ENCODE data around the gene RRH. TPM values are rescaled to one million over a fixed set of nuclear protein-coding genes. Genes with fewer than 3 reads are reported as not detected.
A peak's percentile ranks its signal among the peaks of the same experiment; 100 is the strongest.
"Not testable (repeated sequence)": the region's sequence is repeated elsewhere in the genome, so short reads cannot be mapped to it uniquely, and the experiment has no call there.

Gene RRH
- total RNA-seq: 0.29 to 0.45 TPM (median 0.40 TPM) in 3 replicates

- peaks cover 7% of the 10 kb centered on the region for H3K36me3 Mint-ChIP-seq
- no peaks in the 10 kb centered on the region for H3K27me3 Mint-ChIP-seq (ENCODE audit: low read depth)
- DNase-seq (ENCODE audit: low spot score in 2 of 2, unreplicated experiment in 2 of 2): no peak
- no peaks in the 10 kb centered on the region for H3K9me3 Mint-ChIP-seq
- no peak within 1 kb of the TSS for H3K27ac Mint-ChIP-seq
- H3K4me3 Mint-ChIP-seq: no peak within 1 kb of the TSS
- TF ChIP-seq, protein P1, sequence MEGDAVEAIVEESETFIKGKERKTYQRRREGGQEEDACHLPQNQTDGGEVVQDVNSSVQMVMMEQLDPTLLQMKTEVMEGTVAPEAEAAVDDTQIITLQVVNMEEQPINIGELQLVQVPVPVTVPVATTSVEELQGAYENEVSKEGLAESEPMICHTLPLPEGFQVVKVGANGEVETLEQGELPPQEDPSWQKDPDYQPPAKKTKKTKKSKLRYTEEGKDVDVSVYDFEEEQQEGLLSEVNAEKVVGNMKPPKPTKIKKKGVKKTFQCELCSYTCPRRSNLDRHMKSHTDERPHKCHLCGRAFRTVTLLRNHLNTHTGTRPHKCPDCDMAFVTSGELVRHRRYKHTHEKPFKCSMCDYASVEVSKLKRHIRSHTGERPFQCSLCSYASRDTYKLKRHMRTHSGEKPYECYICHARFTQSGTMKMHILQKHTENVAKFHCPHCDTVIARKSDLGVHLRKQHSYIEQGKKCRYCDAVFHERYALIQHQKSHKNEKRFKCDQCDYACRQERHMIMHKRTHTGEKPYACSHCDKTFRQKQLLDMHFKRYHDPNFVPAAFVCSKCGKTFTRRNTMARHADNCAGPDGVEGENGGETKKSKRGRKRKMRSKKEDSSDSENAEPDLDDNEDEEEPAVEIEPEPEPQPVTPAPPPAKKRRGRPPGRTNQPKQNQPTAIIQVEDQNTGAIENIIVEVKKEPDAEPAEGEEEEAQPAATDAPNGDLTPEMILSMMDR (IDR thresholded peaks at IDR 0.05; ENCODE audit: unreplicated experiment): no peak
- H3K4me1 Mint-ChIP-seq: no peaks in the 10 kb centered on the region
These were observed at the start of gene RRH for GRCh38 chr4:109827672-109828071. Gene RRH, plus strand, starts transcription at chr4:109827972. Its CDS starts 56 bp downstream, at chr4:109828028.

- H3K27ac Mint-ChIP-seq; H3K4me3 Mint-ChIP-seq; H3K4me1 Mint-ChIP-seq; H3K27me3 Mint-ChIP-seq (ENCODE audit: low read depth); DNase-seq (ENCODE audit: low spot score in 2 of 2, unreplicated experiment in 2 of 2): not testable (repeated sequence)
- Mint-ChIP-seq H3K36me3 (peaks cover 73% of the 10 kb centered on the region), H3K9me3 (peaks cover 58% of the 10 kb centered on the region)
These were observed 45.7 kb upstream of the RRH start for GRCh38 chr4:109782092-109782491.

GRCh38 chr4:109786846-109787245 lies 40.9 kb upstream of the RRH start:
- H3K4me1 Mint-ChIP-seq: no peaks in the 10 kb centered on the region
- H3K27ac Mint-ChIP-seq: no peak overlapping the region
- no peak for DNase-seq (ENCODE audit: low spot score in 2 of 2, unreplicated experiment in 2 of 2)
- H3K4me3 Mint-ChIP-seq: no peak overlapping the region
- peaks cover 83% of the 10 kb centered on the region for H3K36me3 Mint-ChIP-seq
- no peaks in the 10 kb centered on the region for H3K27me3 Mint-ChIP-seq (ENCODE audit: low read depth)
- TF ChIP-seq, protein P1 (IDR thresholded peaks at IDR 0.05; ENCODE audit: unreplicated experiment): no peak
- peaks cover 57% of the 10 kb centered on the region for H3K9me3 Mint-ChIP-seq

DNA sequence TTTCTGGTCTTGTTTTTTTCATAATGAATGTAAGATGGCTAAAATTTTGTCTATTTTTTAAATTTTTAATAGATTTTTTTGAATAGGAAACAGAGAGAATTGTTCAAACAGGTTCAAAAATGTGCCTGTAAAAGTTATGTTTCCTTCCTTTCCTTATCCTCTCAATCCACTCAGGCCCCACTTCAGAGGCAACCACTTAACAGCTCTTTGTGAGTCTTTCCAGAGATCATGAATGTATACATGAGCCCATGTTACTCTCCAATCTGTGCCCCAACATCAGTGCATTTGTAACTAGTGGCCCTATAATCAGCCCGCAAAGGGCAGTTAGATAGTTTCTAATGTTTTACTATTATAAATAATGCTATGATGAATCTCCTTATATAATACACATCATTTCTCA lies 40.0 kb upstream of the RRH start:
- no peak for DNase-seq (ENCODE audit: low spot score in 2 of 2, unreplicated experiment in 2 of 2)
- TF ChIP-seq, protein P1 (IDR thresholded peaks at IDR 0.05; ENCODE audit: unreplicated experiment): no peak
- Mint-ChIP-seq H3K4me1 (no peaks in the 10 kb centered on the region), H3K4me3 (no peak overlapping the region), H3K27me3 (ENCODE audit: low read depth) (no peaks in the 10 kb centered on the region), H3K27ac (no peak overlapping the region), H3K36me3 (peaks cover 80% of the 10 kb centered on the region), H3K9me3 (peaks cover 53% of the 10 kb centered on the region)

GRCh38 chr4:109795059-109795458 lies 32.7 kb upstream of the RRH start:
- peaks cover 12% of the 10 kb centered on the region for H3K4me1 Mint-ChIP-seq
- H3K27ac Mint-ChIP-seq: no peak overlapping the region
- peaks cover 73% of the 10 kb centered on the region for H3K9me3 Mint-ChIP-seq
- peaks cover 88% of the 10 kb centered on the region for H3K36me3 Mint-ChIP-seq
- H3K27me3 Mint-ChIP-seq (ENCODE audit: low read depth): no peaks in the 10 kb centered on the region
- DNase-seq (ENCODE audit: low spot score in 2 of 2, unreplicated experiment in 2 of 2): no peak
- TF ChIP-seq, protein P1 (IDR thresholded peaks at IDR 0.05; ENCODE audit: unreplicated experiment): no peak
- H3K4me3 Mint-ChIP-seq: no peak overlapping the region

GRCh38 chr4:109798866-109799265 lies 28.9 kb upstream of the RRH start:
- H3K36me3 Mint-ChIP-seq: peaks cover 57% of the 10 kb centered on the region
- H3K4me3 Mint-ChIP-seq: peak overlapping the region; percentile 87
- TF ChIP-seq, protein P1 (IDR thresholded peaks at IDR 0.05; ENCODE audit: unreplicated experiment): no peak
- DNase-seq (ENCODE audit: low spot score in 2 of 2, unreplicated experiment in 2 of 2): no peak
- H3K27me3 Mint-ChIP-seq (ENCODE audit: low read depth): no peaks in the 10 kb centered on the region
- H3K27ac Mint-ChIP-seq: no peak overlapping the region
- H3K4me1 Mint-ChIP-seq: peaks cover 37% of the 10 kb centered on the region
- peaks cover 46% of the 10 kb centered on the region for H3K9me3 Mint-ChIP-seq

Measured in mesothelial cell of epicardium (in vitro differentiated cells).